K562 (cell line): Measurements from ENCODE around the gene TRIM37. TPM values are rescaled to one million over a fixed set of nuclear protein-coding genes. Genes with fewer than 3 reads are reported as not detected.

Source experiments
- C11orf30 ChIP-seq: fragments of 450-650 bp; IDR thresholded peaks from 2 replicates; pipeline ENCODE4 v1.6.1; 2016; ENCODE audit warnings: low read depth, mild to moderate bottlenecking
- CEBPZ ChIP-seq: fragments of 150-350 bp; IDR thresholded peaks from 2 replicates; pipeline ENCODE4 v1.6.1; 2014; ENCODE audit warnings: low read depth, mild to moderate bottlenecking, low read length, borderline replicate concordance
- EP400 ChIP-seq: fragments of 450-650 bp; IDR thresholded peaks from 2 replicates; pipeline ENCODE4 v1.6.1; 2017; ENCODE audit warnings: antibody characterized with exemption, mild to moderate bottlenecking, moderate library complexity
- FOXK2 ChIP-seq, 2 experiments: fragments of 450-650 bp; IDR thresholded peaks in 1 of 2; conservative IDR thresholded peaks in 1 of 2; 2 replicates each; pipeline ENCODE4 v1.6.1; 2016; ENCODE audit warnings: low read depth in 2 of 2, mild to moderate bottlenecking in 1 of 2
- HDAC2 ChIP-seq: fragments of 450-650 bp; IDR thresholded peaks from 2 replicates; pipeline ENCODE4 v1.6.1; 2016; ENCODE audit warnings: mild to moderate bottlenecking
- IFI16 ChIP-seq: fragments of 250-450 bp; sonication (Bioruptor Pico); IDR thresholded peaks from 2 replicates; pipeline ENCODE4 v2.1.2; 2022; ENCODE audit warnings: mild to moderate bottlenecking, inconsistent platforms
- KAT2B ChIP-seq: IDR thresholded peaks from one replicate; pipeline ENCODE4 v1.6.1; 2012; ENCODE audit warnings: low read depth, mild to moderate bottlenecking, control low read depth, inconsistent platforms, low read length, moderate library complexity
- KLF1 ChIP-seq: fragments of 450-650 bp; IDR thresholded peaks from 2 replicates; pipeline ENCODE4 v1.6.1; 2016; ENCODE audit warnings: missing genetic modification characterization, missing compliant biosample characterization
- MLLT1 ChIP-seq, 2 experiments: fragments of 450-650 bp; IDR thresholded peaks; 2 replicates each; pipeline ENCODE4 v1.6.1; 2016
- MYC ChIP-seq, 2 experiments: fragments of 250-450 bp in 1 of 2; sonication (Bioruptor Pico) in 1 of 2; IDR thresholded peaks; 2 replicates each; pipeline versions ENCODE4 v1.5.1 to v1.6.1; 2012 to 2021; ENCODE audit warnings: low read depth in 2 of 2, borderline replicate concordance in 1 of 2, improper control_type of control experiment in 1 of 2, low read length in 1 of 2, mild to moderate bottlenecking in 1 of 2, moderate library complexity in 1 of 2
- SIN3A ChIP-seq, 2 experiments: fragments of 150-350 bp in 1 of 2; IDR thresholded peaks; 2 replicates each; pipeline ENCODE4 v1.6.1; 2011 to 2016; ENCODE audit warnings: borderline replicate concordance in 2 of 2, low read depth in 2 of 2, low read length in 2 of 2, mild to moderate bottlenecking in 2 of 2, moderate library complexity in 2 of 2; ENCODE audit not compliant: control insufficient read depth in 1 of 2
- SUPT5H ChIP-seq: fragments of 450-650 bp; IDR thresholded peaks from 2 replicates; pipeline ENCODE4 v1.6.1; 2016
- YY1 ChIP-seq, 3 experiments: IDR thresholded peaks; 2 replicates each; pipeline ENCODE4 v1.6.1; 2011; ENCODE audit warnings: low read length in 2 of 3, mild to moderate bottlenecking in 2 of 3, moderate library complexity in 2 of 3, borderline replicate concordance in 1 of 3, control low read depth in 1 of 3, low read depth in 1 of 3; ENCODE audit not compliant: insufficient read depth in 3 of 3, insufficient replicate concordance in 2 of 3, control insufficient read depth in 1 of 3, insufficient read length in 1 of 3; ENCODE audit errors: extremely low read depth in 1 of 3
- ZNF23 ChIP-seq: fragments of 250-450 bp; sonication (Bioruptor Pico); IDR thresholded peaks from 2 replicates; pipeline ENCODE4 v1.4.0; 2020; ENCODE audit warnings: mild to moderate bottlenecking
- ZNF717 ChIP-seq: fragments of 250-450 bp; sonication (Bioruptor Pico); IDR thresholded peaks from 2 replicates; pipeline ENCODE4 v1.5.0; 2021
- polyA plus RNA-seq, 8 experiments: library from polyadenylated mRNA; depleted of rRNA in 4 of 8; stranded (reverse) in 5 of 8; unstranded in 3 of 8; fragments of >200 nt; fragmentation: Nextera tagmentation in 2 of 8; fragmentation: Illumina TruSeq in 1 of 8; extraction: Ambion mirVana in 2 of 8; extraction: Trizol in 1 of 8; gene quantifications; 2 replicates each; pipeline versions ENCODE4 v1.2.1 to v1.2.3, GENCODE V29; 2011 to 2014; ENCODE audit warnings: inconsistent platforms in 1 of 8, missing spikeins in 1 of 8
- total RNA-seq, 7 experiments: library from RNA; depleted of rRNA in 6 of 7; stranded (reverse); fragments of >200 nt in 6 of 7; fragmentation: Illumina TruSeq in 2 of 7; extraction: Trizol in 2 of 7; gene quantifications; 2 replicates each; pipeline versions ENCODE4 v1.2.1 to v1.2.3, GENCODE V29; 2011 to 2021; ENCODE audit warnings: low replicate concordance in 1 of 7
- TF ChIP-seq, protein P1 (sequence below): fragments of 250-450 bp; sonication (Bioruptor Pico); IDR thresholded peaks from 2 replicates; pipeline ENCODE4 v1.9.0; 2021; ENCODE audit warnings: mild to moderate bottlenecking, inconsistent platforms

TRIM37 gene
- total and polyA plus RNA-seq, 9 of the 15 experiments (the other 6 are each of a cell fraction or from before 2014, with no cell fraction given) = 4.5 to 31.4 (median 23.8) TPM

GRCh38 chr17:59154721-59155438 lies 48.2 kb upstream of the TRIM37 start, which contains the start of gene SKA2 (continued):
- TF ChIP-seq CEBPZ (peak; percentile 84), MYC (IDR thresholded peaks at IDR 0.05; ENCODE audit: low read depth, low read length) (peak; percentile 64), MYC (CRISPR knock-in tag; IDR thresholded peaks at IDR 0.05; ENCODE audit: borderline replicate concordance, low read depth) (no peak), KLF1 (tag) (0 out of 2 replicates have a peak, but pooled peaks have one; percentile 44), HDAC2 (no peak), EP400 (peak; percentile 83; the same call in 1 of the 2 replicates), MLLT1 (IDR thresholded peaks at IDR 0.05) (peak; percentile 89 to 97), FOXK2 (conservative IDR thresholded peaks at IDR 0.05 in 1 of 2, IDR thresholded peaks at IDR 0.05 in 1 of 2; ENCODE audit: low read depth in 2 of 2) (peak in 1 of 2 experiments; percentile 54; a peak in 2 of 4 replicates), ZNF23 (CRISPR knock-in tag) (no peak), SUPT5H (peak; percentile 74), KAT2B (no peak), SIN3A (IDR thresholded peaks at IDR 0.05; ENCODE audit: borderline replicate concordance in 2 of 2, control insufficient read depth in 1 of 2, low read depth in 2 of 2, low read length in 2 of 2) (peak in 1 of 2 experiments; percentile 24; a peak in 2 of 4 replicates), YY1 (IDR thresholded peaks at IDR 0.05; ENCODE audit: borderline replicate concordance in 1 of 3, control insufficient read depth in 1 of 3, extremely low read depth in 1 of 3, insufficient read depth in 3 of 3, insufficient read length in 1 of 3, insufficient replicate concordance in 2 of 3, low read depth in 1 of 3, low read length in 2 of 3) (peak; percentile 53 to 91 (median 84)), C11orf30 (peak; percentile 80), ZNF717 (CRISPR knock-in tag) (no peak), IFI16 (no peak)
- TF ChIP-seq, protein P1, sequence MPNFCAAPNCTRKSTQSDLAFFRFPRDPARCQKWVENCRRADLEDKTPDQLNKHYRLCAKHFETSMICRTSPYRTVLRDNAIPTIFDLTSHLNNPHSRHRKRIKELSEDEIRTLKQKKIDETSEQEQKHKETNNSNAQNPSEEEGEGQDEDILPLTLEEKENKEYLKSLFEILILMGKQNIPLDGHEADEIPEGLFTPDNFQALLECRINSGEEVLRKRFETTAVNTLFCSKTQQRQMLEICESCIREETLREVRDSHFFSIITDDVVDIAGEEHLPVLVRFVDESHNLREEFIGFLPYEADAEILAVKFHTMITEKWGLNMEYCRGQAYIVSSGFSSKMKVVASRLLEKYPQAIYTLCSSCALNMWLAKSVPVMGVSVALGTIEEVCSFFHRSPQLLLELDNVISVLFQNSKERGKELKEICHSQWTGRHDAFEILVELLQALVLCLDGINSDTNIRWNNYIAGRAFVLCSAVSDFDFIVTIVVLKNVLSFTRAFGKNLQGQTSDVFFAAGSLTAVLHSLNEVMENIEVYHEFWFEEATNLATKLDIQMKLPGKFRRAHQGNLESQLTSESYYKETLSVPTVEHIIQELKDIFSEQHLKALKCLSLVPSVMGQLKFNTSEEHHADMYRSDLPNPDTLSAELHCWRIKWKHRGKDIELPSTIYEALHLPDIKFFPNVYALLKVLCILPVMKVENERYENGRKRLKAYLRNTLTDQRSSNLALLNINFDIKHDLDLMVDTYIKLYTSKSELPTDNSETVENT = peak; percentile 14; the same call in 1 of the 2 replicates
